Fibroblast of skin of scalp (primary cell): ENCODE results near the gene ABCC4. TPM values are rescaled to one million over a fixed set of nuclear protein-coding genes. Genes with fewer than 3 reads are reported as not detected.

Experiments used
- DNase-seq: peaks from one replicate; pipeline ENCODE4 v3.0.0-alpha.2; 2013
- polyA plus RNA-seq, 2 experiments: library from polyadenylated mRNA; unstranded; fragments of 120-200 nt; gene quantifications; one replicate each; pipeline ENCODE4 v1.2.1, GENCODE V29; 2013; ENCODE audit not compliant: insufficient read length in 2 of 2

The ABCC4 gene, protein sequence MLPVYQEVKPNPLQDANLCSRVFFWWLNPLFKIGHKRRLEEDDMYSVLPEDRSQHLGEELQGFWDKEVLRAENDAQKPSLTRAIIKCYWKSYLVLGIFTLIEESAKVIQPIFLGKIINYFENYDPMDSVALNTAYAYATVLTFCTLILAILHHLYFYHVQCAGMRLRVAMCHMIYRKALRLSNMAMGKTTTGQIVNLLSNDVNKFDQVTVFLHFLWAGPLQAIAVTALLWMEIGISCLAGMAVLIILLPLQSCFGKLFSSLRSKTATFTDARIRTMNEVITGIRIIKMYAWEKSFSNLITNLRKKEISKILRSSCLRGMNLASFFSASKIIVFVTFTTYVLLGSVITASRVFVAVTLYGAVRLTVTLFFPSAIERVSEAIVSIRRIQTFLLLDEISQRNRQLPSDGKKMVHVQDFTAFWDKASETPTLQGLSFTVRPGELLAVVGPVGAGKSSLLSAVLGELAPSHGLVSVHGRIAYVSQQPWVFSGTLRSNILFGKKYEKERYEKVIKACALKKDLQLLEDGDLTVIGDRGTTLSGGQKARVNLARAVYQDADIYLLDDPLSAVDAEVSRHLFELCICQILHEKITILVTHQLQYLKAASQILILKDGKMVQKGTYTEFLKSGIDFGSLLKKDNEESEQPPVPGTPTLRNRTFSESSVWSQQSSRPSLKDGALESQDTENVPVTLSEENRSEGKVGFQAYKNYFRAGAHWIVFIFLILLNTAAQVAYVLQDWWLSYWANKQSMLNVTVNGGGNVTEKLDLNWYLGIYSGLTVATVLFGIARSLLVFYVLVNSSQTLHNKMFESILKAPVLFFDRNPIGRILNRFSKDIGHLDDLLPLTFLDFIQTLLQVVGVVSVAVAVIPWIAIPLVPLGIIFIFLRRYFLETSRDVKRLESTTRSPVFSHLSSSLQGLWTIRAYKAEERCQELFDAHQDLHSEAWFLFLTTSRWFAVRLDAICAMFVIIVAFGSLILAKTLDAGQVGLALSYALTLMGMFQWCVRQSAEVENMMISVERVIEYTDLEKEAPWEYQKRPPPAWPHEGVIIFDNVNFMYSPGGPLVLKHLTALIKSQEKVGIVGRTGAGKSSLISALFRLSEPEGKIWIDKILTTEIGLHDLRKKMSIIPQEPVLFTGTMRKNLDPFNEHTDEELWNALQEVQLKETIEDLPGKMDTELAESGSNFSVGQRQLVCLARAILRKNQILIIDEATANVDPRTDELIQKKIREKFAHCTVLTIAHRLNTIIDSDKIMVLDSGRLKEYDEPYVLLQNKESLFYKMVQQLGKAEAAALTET (N-terminal part only)
- polyA plus RNA-seq (2013, experiment 1 of 2; ENCODE audit: insufficient read length) = 7.7 TPM
- polyA plus RNA-seq (2013, experiment 2 of 2; ENCODE audit: insufficient read length) = 7.7 TPM

DNA sequence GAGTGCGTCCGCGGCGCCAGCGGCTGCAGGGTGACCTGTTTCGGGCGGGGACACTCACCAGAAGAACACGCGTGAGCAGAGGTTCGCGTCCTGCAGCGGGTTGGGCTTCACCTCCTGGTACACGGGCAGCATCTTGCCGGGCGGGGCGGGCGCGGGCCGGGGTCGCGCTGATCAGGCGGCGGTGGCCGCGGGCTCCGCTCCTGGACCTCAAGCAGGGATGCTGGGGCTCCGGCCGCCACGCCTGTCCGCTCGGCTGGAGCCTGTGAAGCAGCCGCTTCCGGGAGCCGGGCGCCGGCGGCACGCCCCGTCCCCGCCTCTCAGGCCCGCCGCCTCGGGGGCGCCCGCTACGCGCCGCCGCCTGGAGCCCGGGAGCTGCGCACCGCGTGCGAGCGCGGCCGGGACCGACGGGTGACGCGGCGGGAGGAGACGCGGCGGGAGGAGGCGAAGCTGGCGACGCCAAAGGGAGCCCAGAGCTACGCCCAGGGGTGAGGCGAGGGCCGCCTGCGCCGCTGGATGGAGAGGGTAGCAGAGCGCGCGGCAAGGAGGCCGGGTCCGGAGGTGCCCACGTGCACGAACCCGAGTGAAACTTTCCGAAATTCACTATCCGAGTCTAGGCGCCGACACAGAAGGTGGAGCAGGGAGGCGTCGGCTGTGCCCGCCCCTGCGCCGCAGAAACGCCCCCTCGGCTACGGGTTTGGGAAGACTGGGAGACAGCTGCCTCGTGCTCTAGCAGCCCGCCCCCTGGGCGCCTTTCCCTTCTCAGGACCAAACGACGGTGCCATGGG, at the start of gene ABCC4:
Gene ABCC4 (minus strand): TSS at position 269 of the 785 bp plus-strand sequence. CDS start 137 bp downstream, at position 132.
- peak; percentile 78 for DNase-seq

DNA sequence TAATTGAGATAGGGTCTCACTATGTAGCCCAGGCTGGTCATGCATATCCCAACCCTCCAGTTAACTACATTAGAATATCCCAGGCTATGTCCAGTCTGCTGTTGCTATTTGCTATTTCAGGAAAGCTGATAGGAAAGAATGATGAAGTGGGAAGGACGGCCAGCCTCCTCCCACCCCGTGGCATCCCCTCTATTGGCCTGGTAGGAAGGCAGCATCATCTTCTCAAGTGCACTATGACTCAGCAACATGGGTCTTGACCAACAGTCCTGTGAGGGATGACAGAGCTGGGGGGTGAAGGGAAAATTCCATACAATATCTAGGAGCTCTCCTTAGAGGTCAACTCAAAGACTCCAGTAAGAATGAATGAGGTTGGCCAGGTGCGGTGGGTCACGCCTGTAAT, 48.0 kb upstream of the ABCC4 start:
- no peak for DNase-seq

DNA sequence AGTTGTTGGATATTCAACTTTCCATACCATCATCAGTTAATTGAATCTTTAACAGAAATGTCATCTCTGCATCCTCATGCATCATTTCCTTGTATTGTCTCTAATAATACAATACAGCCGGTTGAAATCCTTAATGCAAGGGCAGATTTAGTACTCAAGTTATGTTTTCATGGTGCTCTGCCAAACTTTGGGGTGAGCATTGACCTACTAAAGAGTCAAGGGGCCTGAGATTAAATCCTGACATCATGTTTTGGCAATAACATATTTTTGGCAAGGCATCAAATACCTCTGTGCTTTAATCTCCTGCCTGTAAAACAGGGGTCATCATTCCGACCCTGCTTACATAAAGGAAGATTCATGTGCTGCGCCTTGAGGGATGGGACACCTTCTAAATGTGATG, 42.7 kb upstream of the ABCC4 start:
- no peak for DNase-seq

DNA sequence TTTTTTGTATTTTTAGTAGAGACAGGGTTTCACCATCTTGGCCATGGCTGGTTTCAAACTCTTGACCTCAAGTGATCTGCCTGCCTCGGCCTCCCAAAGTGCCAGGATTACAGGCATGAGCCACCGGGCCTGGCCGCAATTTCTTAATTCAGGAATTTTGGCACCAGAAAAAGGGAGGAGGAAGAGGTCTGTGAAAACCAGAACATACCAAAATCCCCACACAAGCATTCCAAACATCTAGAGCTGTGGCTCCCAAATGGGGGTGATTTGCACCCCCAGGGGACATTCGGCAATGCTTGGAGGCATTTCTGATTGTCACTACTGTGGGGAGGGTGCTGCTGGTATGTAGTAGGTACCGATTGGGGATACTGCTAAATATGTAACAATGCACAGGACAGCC, 40.2 kb upstream of the ABCC4 start:
- DNase-seq = no peak

DNA sequence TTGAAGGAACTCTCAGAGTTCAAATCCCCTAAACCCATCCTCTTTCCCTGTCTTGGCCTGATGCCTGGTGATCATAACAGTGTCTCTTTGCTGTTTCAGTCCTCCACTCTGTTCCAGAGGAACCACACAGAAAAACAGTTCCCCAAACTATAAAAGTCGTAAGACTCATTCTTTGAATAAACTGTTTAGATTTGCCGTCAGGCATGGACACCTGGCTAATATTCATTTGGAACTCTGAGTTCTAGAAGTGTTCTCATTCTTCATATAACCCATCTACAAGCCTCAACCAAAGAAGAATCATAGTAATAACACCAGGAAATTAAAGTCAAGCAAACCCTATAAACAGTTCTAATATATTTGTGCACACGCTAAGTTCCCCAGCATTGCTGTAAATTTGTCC, 37.7 kb upstream of the ABCC4 start:
- DNase-seq = no peak

DNA sequence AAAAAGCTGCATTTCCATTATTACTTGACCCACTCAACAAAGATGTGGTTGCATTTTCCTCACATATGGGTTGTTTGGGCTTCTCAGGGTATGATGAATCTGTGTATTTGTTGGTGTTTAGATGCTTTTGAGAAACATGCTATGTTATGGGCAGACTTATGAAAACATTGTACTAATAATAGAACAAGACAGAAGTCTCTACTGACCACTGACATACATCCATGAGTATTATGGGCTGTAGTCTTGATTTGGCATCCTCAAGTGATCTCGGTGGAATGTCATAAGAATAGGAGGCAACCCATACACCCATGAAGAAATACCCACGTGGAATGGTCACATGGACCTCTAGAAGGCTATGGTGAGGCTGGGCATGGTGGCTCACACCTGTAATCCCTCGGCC, 36.3 kb upstream of the ABCC4 start:
- no peak for DNase-seq

DNA sequence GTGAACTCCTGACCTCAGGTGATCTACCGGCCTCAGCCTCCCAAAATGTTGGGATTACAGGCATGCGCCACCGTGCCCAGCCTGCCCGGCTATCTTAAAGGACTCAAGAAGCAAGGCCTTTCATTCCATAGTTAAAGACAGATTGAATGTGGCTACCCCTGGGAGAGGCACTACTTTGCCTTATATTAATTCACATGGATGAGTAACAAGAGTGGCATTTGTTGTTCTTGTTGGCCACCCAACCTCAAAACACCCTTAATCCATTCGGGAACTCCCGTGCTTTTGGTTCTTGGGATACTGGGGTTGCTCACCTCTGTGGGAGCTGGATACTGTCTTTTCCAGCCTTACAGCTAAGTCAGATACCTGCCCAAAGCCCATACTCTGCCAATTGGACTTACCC, 34.4 kb upstream of the ABCC4 start:
- no peak for DNase-seq

DNA sequence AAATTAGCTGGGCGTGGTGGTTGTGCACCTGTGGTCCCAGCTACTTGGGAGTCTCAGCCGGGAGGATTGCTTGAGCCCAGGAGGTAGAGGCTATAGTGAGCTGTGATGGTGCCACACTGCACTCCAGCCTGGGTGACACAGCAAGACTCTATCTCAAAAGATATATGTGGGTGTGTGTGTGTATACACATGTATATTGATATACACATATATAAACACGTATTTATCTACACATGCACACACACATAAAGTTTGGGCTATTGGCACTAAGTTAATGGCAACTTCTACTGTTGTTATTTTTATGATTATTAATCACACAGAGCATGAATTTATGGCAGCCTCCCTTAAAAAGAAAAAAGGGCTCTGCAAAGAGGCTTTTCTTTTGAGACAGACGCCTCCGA, 27.1 kb upstream of the ABCC4 start:
- DNase-seq = no peak

DNA sequence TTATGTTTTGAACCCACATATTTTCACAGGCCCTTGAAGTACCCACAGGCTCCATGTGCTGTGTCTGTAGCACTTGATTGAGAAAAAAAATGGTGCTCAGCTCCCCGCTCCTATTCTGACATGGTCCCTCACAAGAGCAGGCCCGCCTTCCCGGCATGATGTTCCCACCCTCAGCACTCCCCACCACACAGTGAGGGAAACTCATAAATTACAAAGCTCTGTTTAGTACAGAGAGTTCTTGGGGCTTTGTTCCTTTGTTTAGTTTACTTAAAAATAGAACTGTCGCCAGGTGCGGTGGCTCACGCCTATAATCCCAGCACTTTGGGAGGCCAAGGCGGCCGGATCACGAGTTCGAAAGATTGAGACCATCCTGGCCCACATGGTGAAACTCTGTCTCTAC, 25.9 kb upstream of the ABCC4 start:
- no peak for DNase-seq

DNA sequence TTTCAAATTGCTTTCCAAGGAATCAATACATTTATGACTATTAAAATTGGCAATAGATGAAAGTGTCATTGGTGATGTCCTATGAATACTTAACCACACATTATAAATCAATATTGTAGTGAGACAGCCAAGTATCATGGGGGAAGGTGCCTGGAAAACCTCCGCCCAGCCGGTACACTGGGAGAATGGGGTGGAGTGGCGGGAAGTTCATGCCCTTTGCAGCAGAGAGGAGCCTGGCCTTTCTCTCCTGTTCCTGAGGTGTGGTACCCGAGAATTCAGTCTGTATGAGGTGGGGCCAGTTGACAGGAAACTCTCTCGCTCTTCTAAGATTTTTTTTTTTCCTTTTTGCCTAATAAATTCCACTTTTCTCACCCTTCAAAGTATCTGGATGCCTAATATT, 25.4 kb upstream of the ABCC4 start:
- DNase-seq = no peak

DNA sequence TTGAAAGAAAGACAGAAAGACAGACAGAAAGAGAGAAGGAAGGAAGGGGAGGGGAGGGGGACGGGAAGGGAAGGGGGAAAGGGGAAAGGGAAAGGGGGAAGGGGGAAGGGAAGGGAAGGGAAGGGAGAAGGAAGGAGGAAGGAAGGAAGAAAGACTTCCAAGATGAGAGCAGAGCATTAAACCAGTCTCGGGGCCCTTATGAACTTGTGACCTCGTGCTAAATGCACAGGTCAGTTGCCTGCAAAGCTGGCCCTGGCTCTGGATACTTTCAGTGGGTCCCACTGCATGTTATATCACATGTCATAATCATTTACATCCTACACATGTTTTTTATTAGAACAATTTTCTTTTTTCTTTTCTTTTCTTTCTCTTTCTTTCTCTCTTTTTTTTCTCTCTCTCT, 24.2 kb upstream of the ABCC4 start:
- DNase-seq = no peak

DNA sequence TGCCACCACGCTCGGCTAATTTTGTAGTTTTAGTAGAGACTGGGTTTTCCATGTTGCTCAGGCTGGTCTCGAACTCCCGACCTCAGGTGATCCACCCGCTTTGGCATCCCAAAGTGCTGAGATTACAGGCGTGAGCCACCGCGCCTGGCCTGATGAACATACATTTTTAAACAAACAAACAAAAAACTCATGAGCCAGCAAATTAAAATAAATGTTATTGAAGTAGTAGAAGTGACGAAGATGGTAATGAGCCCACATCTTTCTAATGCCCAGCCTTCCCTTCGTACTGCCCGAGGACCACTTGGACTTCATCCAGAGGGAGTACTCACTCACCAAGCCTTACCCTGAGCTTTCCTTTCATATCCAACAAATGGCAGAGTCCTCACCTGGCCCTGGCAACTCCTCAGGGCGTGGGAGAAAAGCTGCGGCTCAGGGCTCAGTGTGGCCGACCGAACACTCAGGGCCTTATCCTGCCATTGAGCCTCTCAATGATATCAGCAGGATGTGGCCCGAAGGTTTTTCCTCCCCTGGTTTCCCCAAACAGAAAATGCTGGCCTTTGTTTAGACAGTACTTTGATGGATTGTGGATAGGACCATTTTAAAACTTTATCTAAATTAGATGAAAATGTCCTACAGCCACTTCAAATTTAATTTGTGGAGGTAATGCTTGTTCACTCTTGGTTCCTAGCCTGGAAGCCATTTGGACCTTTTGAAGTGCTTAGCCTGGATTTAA, 22.8 kb upstream of the ABCC4 start:
- DNase-seq = no peak

DNA sequence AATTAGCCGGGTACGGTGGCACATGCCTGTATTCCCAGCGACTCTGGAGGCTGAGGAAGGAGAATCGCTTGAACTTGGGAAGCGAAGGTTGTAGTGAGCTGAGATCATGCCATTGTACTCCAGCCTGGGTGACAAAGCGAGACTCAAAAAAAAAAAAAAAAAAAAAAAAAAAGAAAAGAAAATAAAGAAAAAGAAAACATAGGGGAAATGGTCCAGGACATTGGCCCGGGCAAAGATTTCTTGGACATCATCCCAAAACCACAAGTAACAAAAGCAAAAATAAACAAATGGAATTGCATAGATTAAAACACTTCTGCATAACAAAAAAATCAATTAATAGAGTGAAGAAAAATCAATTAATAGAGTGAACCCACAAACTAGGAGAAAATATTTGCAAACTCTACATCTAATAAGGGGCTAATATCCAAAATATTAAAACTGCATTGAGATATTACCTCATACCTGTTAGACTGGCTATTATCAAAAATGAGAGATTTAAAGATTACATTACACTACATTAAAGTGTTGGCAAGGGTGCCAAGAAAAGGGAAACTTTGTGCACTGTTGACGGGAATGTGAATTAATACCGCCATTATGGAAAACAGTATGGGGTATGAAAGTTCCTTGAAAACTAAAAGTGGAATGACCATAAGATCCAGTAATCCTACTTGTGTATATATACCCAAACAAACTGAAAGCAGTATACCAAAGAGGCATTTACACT, 18.5 kb upstream of the ABCC4 start:
- no peak for DNase-seq

DNA sequence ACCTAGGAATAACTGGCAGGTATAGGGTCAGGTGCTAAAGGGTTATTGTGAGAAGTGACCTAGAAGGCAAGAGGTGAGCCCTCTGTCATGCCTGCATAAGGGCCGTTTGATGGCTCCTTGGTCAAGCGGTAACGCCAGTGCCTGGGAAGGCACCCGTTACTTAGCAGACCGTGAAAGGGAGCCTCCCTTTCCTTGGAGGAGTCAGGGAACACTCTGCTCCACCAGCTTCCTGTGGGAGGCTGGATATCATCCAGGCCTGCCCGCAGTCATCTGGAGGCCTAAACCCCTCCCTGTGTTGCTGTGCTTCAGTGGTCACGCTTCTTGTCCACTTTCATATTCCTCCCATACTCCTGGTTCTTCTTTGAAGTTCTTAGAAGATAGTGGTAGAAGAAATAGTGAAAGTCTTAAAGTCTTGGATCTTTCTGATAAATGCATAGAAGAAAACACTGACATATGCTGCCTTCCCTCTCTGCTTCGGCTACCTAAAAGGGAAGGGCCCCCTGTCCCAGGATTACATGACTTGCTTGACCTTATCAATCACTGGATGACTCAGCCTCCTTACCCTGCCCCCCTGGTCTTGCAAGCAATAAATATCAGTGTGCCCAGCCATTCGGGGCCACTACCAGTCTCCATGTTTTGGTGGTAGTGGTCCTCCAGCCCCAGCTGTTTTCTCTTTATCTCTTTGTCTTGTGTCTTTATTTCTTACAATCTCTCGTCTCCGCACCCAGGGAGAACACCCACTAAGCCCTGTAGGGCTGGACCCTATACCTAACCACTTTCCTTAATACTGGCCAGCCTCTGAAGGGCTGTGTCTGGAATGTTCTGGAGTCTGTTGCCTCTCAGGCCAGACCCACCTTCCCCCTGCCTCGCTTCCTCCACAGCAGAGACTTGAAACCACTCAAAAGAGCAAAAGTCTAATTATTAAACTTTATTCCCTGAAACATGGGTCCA, 16.1 kb upstream of the ABCC4 start:
- DNase-seq = no peak

DNA sequence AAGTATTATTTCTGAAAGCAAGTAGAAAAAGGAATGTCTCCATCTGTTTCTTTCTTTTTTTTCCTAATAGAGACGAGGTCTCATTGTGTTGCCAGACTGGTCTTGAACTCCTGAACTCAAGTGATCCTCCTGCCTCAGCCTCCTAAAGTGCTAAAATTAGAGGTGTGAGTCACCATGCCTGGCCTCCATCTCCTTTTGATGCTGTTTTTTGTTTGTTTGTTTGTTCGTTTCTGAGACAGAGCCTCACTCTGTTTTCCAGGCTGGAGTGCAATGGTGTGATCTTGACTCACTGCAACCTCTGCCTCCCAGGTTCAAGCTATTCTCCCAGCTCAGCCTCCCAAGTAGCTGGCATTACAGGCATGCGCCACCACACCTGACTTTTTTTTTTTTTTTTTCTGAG, 14.5 kb upstream of the ABCC4 start:
- no peak for DNase-seq

DNA sequence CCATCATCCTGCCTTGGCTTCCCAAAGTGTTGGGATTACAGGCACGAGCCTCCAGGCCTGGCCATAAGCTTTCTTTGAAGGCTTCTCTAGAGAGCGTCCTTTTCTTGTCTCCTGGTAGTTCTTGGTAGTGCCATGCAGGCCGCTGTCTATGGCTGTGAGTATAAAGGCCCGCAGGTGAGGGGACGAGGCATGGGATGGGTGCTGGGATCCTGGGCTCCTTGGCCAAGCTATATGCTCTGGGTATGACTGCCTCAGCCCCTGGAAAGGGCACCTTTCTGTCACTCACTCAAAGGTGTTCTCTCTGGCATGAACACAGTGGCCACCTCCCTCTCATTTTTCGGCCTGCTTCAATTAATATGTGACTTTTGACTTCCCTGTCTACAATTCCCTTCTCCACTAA, 6.3 kb upstream of the ABCC4 start:
- DNase-seq = no peak

DNA sequence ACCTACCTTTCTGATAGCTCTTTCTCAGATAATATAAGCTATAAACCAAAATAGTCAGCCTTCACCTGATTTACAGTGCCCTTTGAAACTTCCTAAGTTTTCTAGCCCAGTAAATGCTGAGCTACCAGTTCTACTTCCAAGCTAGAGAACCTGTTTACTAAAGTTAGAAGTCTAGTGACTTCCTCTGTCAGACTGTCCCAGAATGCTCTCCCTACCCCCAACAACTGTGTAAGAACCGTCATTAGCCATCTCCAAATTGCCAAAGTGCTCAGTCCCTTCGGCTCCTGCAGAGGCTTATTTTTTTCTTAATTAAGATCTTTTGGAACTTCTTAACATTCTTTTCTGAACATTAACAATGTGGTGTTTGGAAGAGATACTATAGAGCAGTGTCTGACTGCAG, 3.2 kb upstream of the ABCC4 start:
- DNase-seq = no peak

DNA sequence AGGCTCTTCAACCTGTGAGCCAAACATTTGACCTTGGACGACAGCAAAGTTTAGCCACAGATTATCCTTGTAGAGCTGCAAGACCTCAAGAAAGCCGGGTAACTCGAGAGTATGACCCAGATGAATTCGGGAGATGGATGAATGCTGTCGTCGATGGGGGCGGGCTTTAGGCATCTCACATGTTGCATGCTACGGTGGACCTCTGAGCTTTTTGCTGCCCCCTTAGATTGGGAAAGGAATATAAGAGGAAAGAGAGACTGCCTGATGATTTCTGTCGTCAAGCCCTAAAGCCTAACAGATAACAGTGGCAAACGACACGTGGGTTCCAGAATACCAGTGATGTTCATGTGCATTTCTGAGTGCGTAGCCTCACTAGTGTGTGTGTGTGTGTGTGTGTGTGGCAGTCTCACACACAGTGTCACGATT, 730 bp upstream of the ABCC4 start:
- no peak for DNase-seq

DNA sequence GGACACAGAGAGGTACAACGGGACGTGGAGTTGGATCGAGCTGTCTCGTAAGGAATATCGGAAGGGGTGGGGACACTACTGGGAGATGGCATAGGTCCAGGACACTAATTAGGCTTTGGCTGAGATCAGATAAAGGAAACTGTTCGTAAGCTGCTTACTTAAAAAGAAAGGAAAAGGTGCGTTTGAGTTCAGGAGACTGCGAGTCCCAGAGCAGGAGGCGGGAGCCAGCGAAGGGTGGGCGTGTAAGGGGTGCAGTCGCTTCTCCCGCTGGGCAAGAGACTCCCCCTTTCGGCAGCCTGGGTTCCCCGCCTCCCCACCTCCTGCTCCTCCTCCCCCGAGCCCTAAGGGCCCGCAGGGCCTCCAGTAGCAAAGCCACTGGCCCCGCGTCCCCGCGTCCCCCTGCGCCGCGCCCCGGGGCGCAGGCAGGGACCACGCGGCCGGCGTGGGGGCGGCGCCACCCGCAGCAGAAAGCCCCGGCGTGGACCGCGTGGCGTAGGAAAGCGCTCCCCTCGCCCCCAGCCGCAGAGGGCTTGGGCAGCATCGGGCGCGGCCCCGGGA, 547 bp downstream of the ABCC4 start:
- peak; percentile 52 for DNase-seq
